ENCODE results near the gene MRPL21.
A peak's percentile ranks its signal among the peaks of the same experiment; 100 is the strongest.
"Not testable (repeated sequence)": the region's sequence is repeated elsewhere in the genome, so short reads cannot be mapped to it uniquely, and the experiment has no call there.

Gene MRPL21

DNA sequence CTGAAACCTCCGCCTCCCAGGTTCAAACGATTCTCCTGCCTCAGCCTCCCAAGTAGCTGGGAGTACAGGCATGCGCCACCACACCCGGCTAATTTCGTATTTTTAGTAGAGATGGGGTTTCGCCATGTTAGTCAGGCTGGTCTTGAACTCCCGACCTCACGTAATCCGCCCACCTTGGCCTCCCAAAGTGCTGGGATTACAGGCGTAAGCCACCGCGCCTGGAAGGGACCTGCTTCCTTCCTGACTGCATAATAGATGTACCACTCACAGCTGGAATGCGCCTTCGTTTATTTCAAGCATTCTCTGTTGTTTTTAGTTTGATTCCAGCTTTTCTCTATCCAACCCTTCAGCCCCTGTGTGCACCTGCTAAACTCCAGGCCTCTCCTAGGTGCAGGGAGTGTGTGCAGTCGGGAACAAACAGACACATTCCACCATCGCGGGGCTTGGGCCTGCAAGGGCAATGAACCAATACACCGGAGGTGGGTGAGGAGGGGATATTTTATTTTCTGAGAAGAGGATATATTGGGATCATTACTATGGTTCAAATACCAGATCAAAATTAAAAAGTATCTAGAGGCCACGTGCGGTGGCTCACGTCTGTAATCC, 47.1 kb downstream of the MRPL21 start:
- peaks cover 0 to 17% (median 15%) of the 10 kb centered on the region in 4 experiments for H3K4me1 ChIP-seq (ENCODE audit: control extremely low read depth in 1 of 4, control insufficient read depth in 4 of 4, insufficient read depth in 4 of 4, low read length in 3 of 4)
- H3K36me3 ChIP-seq (ENCODE audit: control insufficient read depth in 4 of 4, insufficient read depth in 4 of 4, low read length in 3 of 4); H3K4me3 ChIP-seq (ENCODE audit: control insufficient read depth in 1 of 7, extremely low read depth in 1 of 7, insufficient read depth in 4 of 7, low read depth in 2 of 7, low read length in 6 of 7); H3K9me3 ChIP-seq (ENCODE audit: control extremely low read depth in 1 of 5, control insufficient read depth in 4 of 5, insufficient read depth in 2 of 5, low read depth in 1 of 5, low read length in 4 of 5); CTCF ChIA-PET; DNase-seq; POLR2A ChIA-PET; H3K27ac ChIP-seq (ENCODE audit: insufficient read depth in 1 of 2, low read depth in 1 of 2, low read length in 2 of 2, poor library complexity in 1 of 2, severe bottlenecking in 2 of 2); H3K27me3 ChIP-seq (replicated peaks in 2 of 5; ENCODE audit: control insufficient read depth in 4 of 5, insufficient read depth in 5 of 5, low read length in 4 of 5): not testable (repeated sequence)
- WGBS (ENCODE audit: insufficient coverage) = 90% methylated on average over 18 of the region's 21 CpGs

DNA sequence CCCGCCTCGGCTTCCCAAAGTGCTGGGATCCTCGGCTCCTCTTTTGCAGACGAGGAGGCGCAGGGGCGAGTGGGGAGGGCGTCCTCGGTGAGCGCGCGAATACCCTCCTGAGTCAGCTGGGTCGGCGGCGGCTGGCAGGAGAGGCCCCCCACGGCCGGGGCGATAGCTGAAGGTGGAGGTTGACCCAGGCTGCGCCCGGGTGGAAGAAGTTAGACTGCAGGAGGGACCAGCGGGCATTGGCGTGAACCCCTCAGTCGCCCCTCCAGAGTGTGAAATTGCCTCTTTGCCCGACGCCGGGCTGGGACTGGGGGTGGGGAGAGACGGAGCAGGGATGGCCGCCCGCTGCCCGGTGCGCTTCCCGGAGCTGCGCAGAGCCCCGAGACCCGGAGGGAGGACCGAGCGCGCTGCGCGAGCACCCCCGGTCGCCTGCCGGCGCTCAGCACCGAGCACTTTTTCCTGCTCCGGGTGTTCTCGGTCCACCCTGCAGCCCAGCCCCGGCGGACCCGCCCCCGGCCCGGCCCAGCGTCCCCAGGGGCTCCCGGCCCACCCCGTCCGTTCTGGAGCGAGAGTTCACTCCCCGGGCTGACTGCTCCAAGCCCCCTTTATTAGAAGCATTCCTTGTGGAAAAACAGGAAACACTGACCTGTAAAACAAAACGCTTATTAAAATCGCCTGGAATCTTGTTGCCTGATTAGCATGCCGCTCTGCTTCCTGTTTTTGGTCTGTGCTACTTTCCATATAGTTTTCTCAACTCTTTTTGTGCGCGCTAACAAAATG, 48.2 kb downstream of the MRPL21 start:
- WGBS (ENCODE audit: insufficient coverage) = 0% methylated on average over 46 of the region's 62 CpGs
- POLR2A ChIA-PET = interaction anchor here (1.5 kb wide), 1 partner anchor 12 kb away, joined by 4 read pairs; no protein-coding TSS in a partner anchor
- peak in 2 of 3 donors; percentile 71 to 79 for DNase-seq
- Histone ChIP-seq H3K4me1 (ENCODE audit: control extremely low read depth in 1 of 4, control insufficient read depth in 4 of 4, insufficient read depth in 4 of 4, low read length in 3 of 4) (peaks cover 0 to 17% (median 15%) of the 10 kb centered on the region in 4 experiments), H3K9me3 (ENCODE audit: control extremely low read depth in 1 of 5, control insufficient read depth in 4 of 5, insufficient read depth in 2 of 5, low read depth in 1 of 5, low read length in 4 of 5) (no peaks in the 10 kb centered on the region), H3K27ac (ENCODE audit: insufficient read depth in 1 of 2, low read depth in 1 of 2, low read length in 2 of 2, poor library complexity in 1 of 2, severe bottlenecking in 2 of 2) (no peak overlapping the region), H3K27me3 (replicated peaks in 2 of 5; ENCODE audit: control insufficient read depth in 4 of 5, insufficient read depth in 5 of 5, low read length in 4 of 5) (peaks cover 0 to 7% (median 0%) of the 10 kb centered on the region in 5 experiments), H3K4me3 (ENCODE audit: control insufficient read depth in 1 of 7, extremely low read depth in 1 of 7, insufficient read depth in 4 of 7, low read depth in 2 of 7, low read length in 6 of 7) (peak overlapping the region; percentile 57 to 86 (median 77)), H3K36me3 (ENCODE audit: control insufficient read depth in 4 of 4, insufficient read depth in 4 of 4, low read length in 3 of 4) (no peaks in the 10 kb centered on the region)
- CTCF ChIA-PET = interaction anchor here (1.5 to 4.1 kb wide), 2 partner anchors 12 to 17 kb away, joined by 3 to 26 read pairs; partner anchors contain the start of gene CPT1A

DNA sequence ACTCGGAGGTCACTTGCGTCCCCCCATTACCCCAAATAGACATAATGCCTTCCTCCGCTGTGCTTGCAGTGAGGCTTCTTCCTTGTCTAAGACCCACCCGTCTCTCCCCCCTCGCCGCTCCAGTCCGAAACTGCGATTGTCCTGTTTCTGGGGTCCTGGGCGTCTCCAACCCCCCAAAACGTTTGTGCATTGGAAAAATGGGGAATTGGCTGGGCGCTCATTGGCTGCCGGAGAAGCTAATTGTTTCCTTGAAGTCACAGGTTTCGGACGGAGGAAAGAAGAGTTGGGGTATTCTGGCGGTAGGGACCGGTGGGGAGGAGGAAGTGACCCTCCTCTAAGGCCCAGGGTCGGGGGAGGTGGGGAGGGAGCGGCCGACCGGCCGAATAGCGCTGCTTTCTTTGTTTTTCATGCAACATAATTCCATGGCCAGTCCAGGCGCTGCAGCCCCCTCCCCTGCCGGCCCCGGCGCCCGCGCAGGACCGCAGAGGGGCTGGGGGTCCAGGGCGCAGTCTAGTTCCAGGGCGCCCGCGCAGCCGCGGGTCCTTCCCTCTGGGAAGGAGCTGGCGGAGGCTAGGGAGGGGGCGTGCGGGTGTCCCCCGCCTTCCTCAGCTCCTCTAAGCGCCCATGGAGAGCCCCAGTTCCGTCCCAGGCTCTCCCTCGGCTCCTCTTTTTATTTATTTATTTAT, 49.2 kb downstream of the MRPL21 start:
- no peaks in the 10 kb centered on the region for H3K9me3 ChIP-seq (ENCODE audit: control extremely low read depth in 1 of 5, control insufficient read depth in 4 of 5, insufficient read depth in 2 of 5, low read depth in 1 of 5, low read length in 4 of 5)
- peak overlapping the region in 6 of 7 experiments; percentile 57 to 86 (median 79) for H3K4me3 ChIP-seq (ENCODE audit: control insufficient read depth in 1 of 7, extremely low read depth in 1 of 7, insufficient read depth in 4 of 7, low read depth in 2 of 7, low read length in 6 of 7)
- no peak for DNase-seq
- H3K27ac ChIP-seq (ENCODE audit: insufficient read depth in 1 of 2, low read depth in 1 of 2, low read length in 2 of 2, poor library complexity in 1 of 2, severe bottlenecking in 2 of 2) = no peak overlapping the region
- POLR2A ChIA-PET = interaction anchor here (1.5 kb wide), 1 partner anchor 12 kb away, joined by 4 read pairs; no protein-coding TSS in a partner anchor
- 31% methylated on average over 26 of the region's 42 CpGs for WGBS (ENCODE audit: insufficient coverage)
- H3K36me3 ChIP-seq (ENCODE audit: control insufficient read depth in 4 of 4, insufficient read depth in 4 of 4, low read length in 3 of 4) = no peaks in the 10 kb centered on the region
- CTCF ChIA-PET = interaction anchor here (1.5 to 4.1 kb wide), 2 partner anchors 11 to 16 kb away, joined by 3 to 26 read pairs; partner anchors contain the start of gene CPT1A
- peaks cover 0 to 7% (median 0%) of the 10 kb centered on the region in 5 experiments for H3K27me3 ChIP-seq (replicated peaks in 2 of 5; ENCODE audit: control insufficient read depth in 4 of 5, insufficient read depth in 5 of 5, low read length in 4 of 5)
- H3K4me1 ChIP-seq (ENCODE audit: control extremely low read depth in 1 of 4, control insufficient read depth in 4 of 4, insufficient read depth in 4 of 4, low read length in 3 of 4) = peaks cover 0 to 17% (median 15%) of the 10 kb centered on the region in 4 experiments

DNA sequence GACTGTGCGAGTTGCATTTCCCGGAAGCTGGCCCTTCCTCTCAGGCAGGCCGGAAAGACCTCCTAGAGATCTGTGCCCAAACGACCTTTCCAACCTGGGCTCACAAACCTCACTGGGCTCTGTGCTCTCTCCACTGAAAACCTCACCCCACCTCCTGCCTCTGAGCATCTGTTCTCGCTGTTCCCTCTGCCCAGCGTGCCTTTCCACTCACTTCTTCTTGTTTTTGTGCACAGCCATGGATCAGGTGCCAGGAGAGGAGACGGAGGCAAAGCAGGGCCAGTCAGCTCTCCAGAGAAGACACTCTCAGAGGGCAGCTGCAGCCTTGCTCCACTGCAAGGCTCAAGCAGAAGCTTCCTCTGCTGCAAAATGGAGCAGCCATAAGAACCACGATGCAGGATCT, 51.0 kb downstream of the MRPL21 start:
- Histone ChIP-seq H3K27ac (ENCODE audit: insufficient read depth in 1 of 2, low read depth in 1 of 2, low read length in 2 of 2, poor library complexity in 1 of 2, severe bottlenecking in 2 of 2) (no peak overlapping the region), H3K4me1 (ENCODE audit: control extremely low read depth in 1 of 4, control insufficient read depth in 4 of 4, insufficient read depth in 4 of 4, low read length in 3 of 4) (peaks cover 0 to 17% (median 15%) of the 10 kb centered on the region in 4 experiments), H3K36me3 (ENCODE audit: control insufficient read depth in 4 of 4, insufficient read depth in 4 of 4, low read length in 3 of 4) (no peaks in the 10 kb centered on the region), H3K4me3 (ENCODE audit: control insufficient read depth in 1 of 7, extremely low read depth in 1 of 7, insufficient read depth in 4 of 7, low read depth in 2 of 7, low read length in 6 of 7) (no peak overlapping the region), H3K9me3 (ENCODE audit: control extremely low read depth in 1 of 5, control insufficient read depth in 4 of 5, insufficient read depth in 2 of 5, low read depth in 1 of 5, low read length in 4 of 5) (no peaks in the 10 kb centered on the region), H3K27me3 (replicated peaks in 2 of 5; ENCODE audit: control insufficient read depth in 4 of 5, insufficient read depth in 5 of 5, low read length in 4 of 5) (peaks cover 0 to 7% (median 0%) of the 10 kb centered on the region in 5 experiments)
- WGBS (ENCODE audit: insufficient coverage) = 77% methylated on average over 8 of the region's 8 CpGs
- DNase-seq = no peak
- POLR2A ChIA-PET = no interaction called here
- CTCF ChIA-PET = interaction anchor here (4.1 kb wide), 1 partner anchor 9 kb away, joined by 26 read pairs; the partner anchor contains the start of gene CPT1A

DNA sequence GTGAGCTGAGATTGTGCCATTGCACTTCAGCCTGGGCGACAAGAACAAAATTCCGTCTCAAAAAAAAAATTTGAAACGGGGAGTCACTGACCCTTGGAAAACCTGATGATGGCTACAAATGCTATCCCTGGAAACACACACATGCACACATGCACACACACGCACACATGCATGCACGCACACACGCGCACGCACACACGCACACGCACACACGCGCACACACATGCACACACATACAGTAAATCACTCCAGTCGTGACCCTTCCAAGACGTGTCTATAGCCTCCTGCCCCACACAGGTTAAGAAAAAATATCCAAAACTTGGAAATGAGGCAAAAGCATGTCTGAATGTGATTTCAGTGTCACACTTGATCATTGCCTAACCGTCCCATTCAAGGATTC, 55.2 kb downstream of the MRPL21 start:
- ChIA-PET POLR2A (no interaction called here), CTCF (interaction anchor here (1.1 kb wide), 1 partner anchor 50 kb away, joined by 3 read pairs; no protein-coding TSS in a partner anchor)
- no peak overlapping the region for H3K27ac ChIP-seq (ENCODE audit: insufficient read depth in 1 of 2, low read depth in 1 of 2, low read length in 2 of 2, poor library complexity in 1 of 2, severe bottlenecking in 2 of 2)
- H3K36me3 ChIP-seq (ENCODE audit: control insufficient read depth in 4 of 4, insufficient read depth in 4 of 4, low read length in 3 of 4) = no peaks in the 10 kb centered on the region
- 81% methylated on average over 12 of the region's 15 CpGs for WGBS (ENCODE audit: insufficient coverage)
- no peaks in the 10 kb centered on the region for H3K9me3 ChIP-seq (ENCODE audit: control extremely low read depth in 1 of 5, control insufficient read depth in 4 of 5, insufficient read depth in 2 of 5, low read depth in 1 of 5, low read length in 4 of 5)
- no peaks in the 10 kb centered on the region for H3K27me3 ChIP-seq (replicated peaks in 2 of 5; ENCODE audit: control insufficient read depth in 4 of 5, insufficient read depth in 5 of 5, low read length in 4 of 5)
- no peak for DNase-seq
- no peak overlapping the region for H3K4me3 ChIP-seq (ENCODE audit: control insufficient read depth in 1 of 7, extremely low read depth in 1 of 7, insufficient read depth in 4 of 7, low read depth in 2 of 7, low read length in 6 of 7)
- peaks cover 3 to 17% (median 13%) of the 10 kb centered on the region in 4 experiments for H3K4me1 ChIP-seq (ENCODE audit: control extremely low read depth in 1 of 4, control insufficient read depth in 4 of 4, insufficient read depth in 4 of 4, low read length in 3 of 4)

DNA sequence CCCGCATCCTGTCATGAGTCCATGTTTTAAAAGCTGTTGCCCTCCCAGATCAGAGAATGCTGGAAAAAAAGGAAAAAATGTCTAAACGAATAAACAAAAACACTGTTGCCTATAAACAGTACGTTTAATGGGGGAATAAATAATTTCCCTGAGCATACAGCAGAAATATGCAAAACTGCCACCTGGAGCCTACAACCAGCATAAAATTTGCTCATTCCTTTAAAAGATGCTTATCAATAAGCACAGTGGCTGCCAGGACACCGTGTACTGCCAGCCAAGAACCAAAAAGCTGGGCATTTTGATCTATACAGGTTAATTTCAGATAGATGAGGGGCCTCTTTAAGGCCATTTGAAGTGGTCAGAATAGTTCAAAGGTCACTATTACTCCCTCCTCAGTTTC, 56.2 kb downstream of the MRPL21 start:
- ChIA-PET CTCF (interaction anchor here (0.8 to 6.0 kb wide), 3 partner anchors 19 to 33 kb away, joined by 5 to 90 read pairs (median 21); no protein-coding TSS in a partner anchor), POLR2A (no interaction called here)
- no peak overlapping the region for H3K4me3 ChIP-seq (ENCODE audit: control insufficient read depth in 1 of 7, extremely low read depth in 1 of 7, insufficient read depth in 4 of 7, low read depth in 2 of 7, low read length in 6 of 7)
- peaks cover 3 to 24% (median 22%) of the 10 kb centered on the region in 4 experiments for H3K4me1 ChIP-seq (ENCODE audit: control extremely low read depth in 1 of 4, control insufficient read depth in 4 of 4, insufficient read depth in 4 of 4, low read length in 3 of 4)
- H3K36me3 ChIP-seq (ENCODE audit: control insufficient read depth in 4 of 4, insufficient read depth in 4 of 4, low read length in 3 of 4) = no peaks in the 10 kb centered on the region
- H3K9me3 ChIP-seq (ENCODE audit: control extremely low read depth in 1 of 5, control insufficient read depth in 4 of 5, insufficient read depth in 2 of 5, low read depth in 1 of 5, low read length in 4 of 5) = no peaks in the 10 kb centered on the region
- 89% methylated on average over 3 of the region's 4 CpGs for WGBS (ENCODE audit: insufficient coverage)
- H3K27ac ChIP-seq (ENCODE audit: insufficient read depth in 1 of 2, low read depth in 1 of 2, low read length in 2 of 2, poor library complexity in 1 of 2, severe bottlenecking in 2 of 2) = no peak overlapping the region
- H3K27me3 ChIP-seq (replicated peaks in 2 of 5; ENCODE audit: control insufficient read depth in 4 of 5, insufficient read depth in 5 of 5, low read length in 4 of 5) = no peaks in the 10 kb centered on the region
- no peak for DNase-seq
